Left colon (tissue), 2 donors: Measurements from ENCODE around the gene SLC4A9. TPM values are rescaled to one million over a fixed set of nuclear protein-coding genes. Genes with fewer than 3 reads are reported as not detected.
"Not testable (repeated sequence)": the region's sequence is repeated elsewhere in the genome, so short reads cannot be mapped to it uniquely, and the experiment has no call there.

Experiments used
- ATAC-seq: fragments of 200-7000 bp; cut with Tn5 transposase; one replicate; pipeline ENCODE4 v1.9.1; 2020; ENCODE audit warnings: mild to moderate bottlenecking, moderate library complexity
- DNase-seq, 2 donors: peaks; one replicate each; pipeline ENCODE4 v3.0.0-alpha.2; 2020
- intact Hi-C, 2 donors: fragments of 100-400 bp; cut with DNase I in 1 of 2; cut with micrococcal nuclease in 1 of 2; formaldehyde crosslinking; loops; one replicate each; pipeline versions ENCODE4 v1.11.2 to v1.14.0; 2022; cut with DNase I, micrococcal nuclease
- total RNA-seq, 2 donors: library from RNA; stranded (reverse); fragmentation: NEBNext Ultra II Directional; extraction: Animal tissue kit (Norgen Biotek cat#: 25700); gene quantifications; one replicate each; pipeline ENCODE4 v1.2.1, GENCODE V29; 2021
- donor health status: DM: no; HTN: no; CAD: no.
- donor health status: DM: yes; HTN: yes; CAD: no.

The SLC4A9 gene
- total RNA-seq, 2 donors from 2014 or later: 0.31 to 0.42 TPM

DNA sequence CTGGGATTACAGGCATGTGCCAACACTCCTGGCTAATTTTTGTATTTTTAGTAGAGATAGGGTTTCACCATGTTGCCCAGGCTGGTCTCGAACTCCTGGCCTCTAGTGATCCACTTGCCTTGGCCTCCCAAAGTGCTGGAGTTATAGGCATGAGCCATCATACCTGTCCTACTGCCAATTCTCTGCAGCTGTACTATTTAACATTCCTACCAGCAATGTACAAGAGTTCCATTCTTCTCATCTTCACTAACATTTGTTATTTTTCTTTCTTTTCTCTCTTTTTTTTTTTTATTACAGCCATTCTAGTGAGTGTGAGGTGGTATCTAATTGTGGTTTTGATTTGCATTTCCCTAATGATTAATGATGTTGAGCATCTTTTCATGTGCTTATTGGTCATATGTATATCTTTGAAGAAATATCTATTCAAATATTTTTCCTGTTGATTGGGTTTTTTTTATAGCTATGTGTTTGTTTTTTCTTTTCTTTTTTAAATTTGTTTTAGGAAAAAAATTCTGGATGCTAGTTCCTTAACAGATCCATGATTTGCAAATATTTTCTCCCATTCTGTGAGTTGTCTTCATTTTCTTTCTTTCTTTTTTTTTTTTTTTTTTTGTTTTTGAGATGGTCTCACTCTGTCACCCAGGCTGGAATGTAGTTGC is 59.0 kb downstream of the SLC4A9 start:
- intact Hi-C loops: no loop called here
- no peak for ATAC-seq
- no peak for DNase-seq

GRCh38 chr5:140420226-140420570 is 60.2 kb downstream of the SLC4A9 start:
- no peak for DNase-seq
- ATAC-seq: no peak
- intact Hi-C loops: no loop called here

DNA sequence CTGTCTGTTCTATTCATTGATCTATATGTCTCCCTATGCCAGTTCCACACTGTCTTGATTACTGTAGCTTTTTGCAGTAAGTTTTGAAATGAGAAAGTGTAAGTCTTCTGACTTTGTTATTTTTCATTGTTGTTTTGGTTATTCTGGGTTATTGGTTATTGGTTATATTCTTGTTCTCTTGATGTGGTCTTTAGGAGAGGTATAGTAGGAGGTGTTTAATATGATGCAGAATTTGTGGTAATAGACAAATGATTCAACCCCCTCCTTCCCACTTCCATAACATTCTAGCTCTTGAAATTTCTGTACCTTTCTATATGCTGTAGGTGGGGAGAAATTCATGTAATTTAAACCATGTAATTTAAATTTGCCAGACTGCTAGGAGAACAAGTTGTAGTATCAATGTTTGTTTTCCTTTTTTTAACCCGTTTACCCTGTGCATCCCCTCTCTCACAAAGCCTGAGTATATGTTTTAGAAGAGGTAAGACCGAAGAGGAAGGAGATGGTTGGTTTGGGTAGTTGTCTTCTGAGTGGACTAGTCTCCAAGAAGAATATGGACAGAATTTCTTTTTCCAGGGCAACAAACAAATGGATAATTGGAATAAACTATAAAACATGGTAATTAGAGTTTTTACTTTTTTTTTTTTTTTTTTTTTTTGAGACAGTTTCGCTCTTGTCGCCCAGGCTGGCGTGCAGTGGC is 60.8 kb downstream of the SLC4A9 start:
- intact Hi-C loops: no loop called here
- DNase-seq (no peak), ATAC-seq (no peak)

DNA sequence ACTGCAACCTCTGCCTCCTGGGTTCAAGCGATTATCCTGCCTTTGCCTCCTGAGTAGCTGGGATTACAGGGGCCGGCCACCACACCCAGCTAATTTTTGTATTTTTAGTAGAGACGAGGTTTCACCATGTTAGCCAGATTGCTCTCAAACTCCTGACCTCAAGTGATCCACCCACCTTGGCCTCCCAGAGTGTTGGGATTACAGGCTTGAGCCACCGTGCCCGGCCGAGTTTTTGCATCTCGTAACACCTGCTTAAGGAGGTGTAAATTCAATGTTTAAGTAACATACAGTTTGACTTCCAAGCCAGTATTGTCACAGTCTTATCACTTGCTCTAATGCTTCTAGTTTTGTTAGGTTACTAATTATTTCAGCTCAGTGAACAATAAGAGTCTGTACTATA is 61.4 kb downstream of the SLC4A9 start:
- DNase-seq, intact Hi-C loops, ATAC-seq: not testable (repeated sequence)

DNA sequence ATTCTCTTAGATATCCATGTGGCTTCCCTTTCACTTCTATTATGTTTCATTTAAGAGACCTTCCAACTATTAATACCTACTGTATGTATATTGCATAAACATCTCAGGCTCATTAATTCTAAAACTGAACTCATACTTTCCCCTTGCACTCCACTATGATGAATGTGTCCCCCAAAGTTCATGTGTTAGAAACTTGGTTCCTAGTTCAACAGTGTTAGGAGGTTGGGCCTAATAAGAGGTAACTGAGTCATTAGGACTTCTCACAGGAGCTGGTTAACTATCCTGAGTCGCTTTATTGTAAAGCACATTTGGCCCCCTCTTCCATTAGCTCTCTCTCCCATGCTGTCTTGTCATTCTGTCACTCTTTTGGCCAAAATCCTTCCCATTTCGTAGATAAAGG is 63.6 kb downstream of the SLC4A9 start:
- intact Hi-C loops: no loop called here
- DNase-seq: no peak
- ATAC-seq: no peak

DNA sequence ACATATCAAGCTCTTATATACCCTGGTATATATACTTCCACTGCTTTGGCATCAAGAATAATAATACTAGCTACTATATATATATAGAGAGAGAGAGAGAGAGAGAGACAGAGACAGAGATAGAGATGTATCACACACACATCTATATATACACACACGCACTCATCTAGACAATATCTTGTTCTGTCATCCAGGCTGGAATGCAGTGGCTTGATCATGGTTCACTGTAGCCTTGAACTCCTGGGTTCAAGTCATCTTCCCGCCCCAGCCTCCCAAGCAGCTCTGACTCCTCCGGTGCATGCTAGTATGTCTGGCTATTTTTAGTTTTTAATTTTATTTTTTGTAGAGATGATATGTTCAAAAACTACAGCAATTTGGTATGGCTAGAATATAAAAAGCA is 64.1 kb downstream of the SLC4A9 start:
- DNase-seq: no peak
- intact Hi-C loops: no loop called here
- no peak for ATAC-seq

Other genes with a start within 250 kb of the SLC4A9 start
- 10 to 100 TPM; 19.5 to 20.0 TPM for gene PURA, start 246.1 kb upstream of the SLC4A9 start, total RNA-seq
- gene IGIP, start 234.3 kb upstream of the SLC4A9 start, total RNA-seq: 1 to 10 TPM; 8.6 to 9.3 TPM
- 100 to 1,000 TPM; 162 to 163 TPM for gene CYSTM1, start 185.0 kb upstream of the SLC4A9 start, total RNA-seq
- 10 to 100 TPM; 37.2 TPM for gene PFDN1, start 57.1 kb upstream of the SLC4A9 start, total RNA-seq
- 10 to 100 TPM; 11.4 to 11.9 TPM for gene HBEGF, start 13.6 kb upstream of the SLC4A9 start, total RNA-seq
- 100 to 1,000 TPM; 118 to 140 TPM for gene ANKHD1, start 41.6 kb downstream of the SLC4A9 start, total RNA-seq
- 10 to 100 TPM; 27.2 to 32.9 TPM for gene EIF4EBP3, start 187.5 kb downstream of the SLC4A9 start, total RNA-seq
- gene SRA1, start 197.3 kb downstream of the SLC4A9 start, total RNA-seq: 10 to 100 TPM; 25.1 to 39.0 TPM
- gene APBB3, start 204.4 kb downstream of the SLC4A9 start, total RNA-seq: 10 to 100 TPM; 19.6 to 26.5 TPM
- gene SLC35A4, start 204.6 kb downstream of the SLC4A9 start, total RNA-seq: 100 to 1,000 TPM in 1 of 2 donors, 10 to 100 TPM in 1; 89.7 to 121 TPM